Lower leg skin (tissue), 3 donors: ENCODE data around the gene IGLL5.

Source experiments
- POLR2A ChIP-seq, 2 donors: fragments of 450-650 bp; IDR thresholded peaks; one replicate each; pipeline ENCODE4 v1.6.1; 2016 to 2017; ENCODE audit warnings: antibody characterized with exemption in 2 of 2, mild to moderate bottlenecking in 1 of 2, moderate library complexity in 1 of 2
- TF ChIP-seq, protein P1 (sequence below), 3 donors: fragments of 450-650 bp; IDR thresholded peaks; one replicate each; pipeline ENCODE4 v1.5.1; 2016; ENCODE audit warnings: antibody characterized with exemption in 3 of 3, mild to moderate bottlenecking in 3 of 3, moderate library complexity in 2 of 3

DNA sequence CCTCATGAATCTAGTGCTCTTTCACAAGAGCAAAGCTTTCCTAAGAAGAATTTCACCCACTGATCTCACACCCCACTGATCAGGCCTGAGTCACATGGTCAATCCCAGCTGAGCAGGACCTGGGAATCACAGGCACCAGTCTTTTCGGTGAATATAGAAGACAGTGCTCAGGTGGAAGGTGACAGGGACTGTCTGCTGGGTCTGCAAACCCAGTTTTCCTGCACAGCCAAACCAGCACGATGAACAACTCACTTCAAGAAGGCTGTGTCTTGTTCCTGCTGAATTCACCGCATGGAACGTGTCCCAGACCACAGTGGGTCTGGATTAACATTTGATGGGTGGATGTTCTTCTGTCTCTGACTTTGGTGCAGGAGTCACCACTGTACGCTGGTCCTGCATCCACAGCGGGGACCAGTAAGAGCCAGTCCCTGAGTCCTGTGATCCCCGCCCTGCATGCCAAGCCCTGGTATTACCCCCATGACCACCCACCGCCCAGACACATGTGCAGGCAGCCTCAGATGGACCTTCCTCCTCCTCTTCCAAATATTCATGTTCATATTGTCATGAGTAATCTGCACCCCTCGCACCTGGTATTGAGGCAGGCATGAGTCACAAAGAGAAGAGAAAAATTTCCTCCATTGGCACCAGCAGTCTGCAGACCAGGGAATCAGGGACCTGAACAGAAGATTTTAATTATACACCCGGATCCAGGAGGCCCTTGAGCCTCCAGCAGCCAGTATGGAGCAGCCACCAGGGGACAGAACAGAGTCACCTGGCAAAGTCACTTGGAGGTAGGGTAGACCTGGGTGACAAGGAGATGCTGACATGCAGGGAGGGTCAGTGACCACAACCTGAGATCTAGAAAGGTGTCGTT, 8.6 kb upstream of the IGLL5 start:
- TF ChIP-seq, protein P1, sequence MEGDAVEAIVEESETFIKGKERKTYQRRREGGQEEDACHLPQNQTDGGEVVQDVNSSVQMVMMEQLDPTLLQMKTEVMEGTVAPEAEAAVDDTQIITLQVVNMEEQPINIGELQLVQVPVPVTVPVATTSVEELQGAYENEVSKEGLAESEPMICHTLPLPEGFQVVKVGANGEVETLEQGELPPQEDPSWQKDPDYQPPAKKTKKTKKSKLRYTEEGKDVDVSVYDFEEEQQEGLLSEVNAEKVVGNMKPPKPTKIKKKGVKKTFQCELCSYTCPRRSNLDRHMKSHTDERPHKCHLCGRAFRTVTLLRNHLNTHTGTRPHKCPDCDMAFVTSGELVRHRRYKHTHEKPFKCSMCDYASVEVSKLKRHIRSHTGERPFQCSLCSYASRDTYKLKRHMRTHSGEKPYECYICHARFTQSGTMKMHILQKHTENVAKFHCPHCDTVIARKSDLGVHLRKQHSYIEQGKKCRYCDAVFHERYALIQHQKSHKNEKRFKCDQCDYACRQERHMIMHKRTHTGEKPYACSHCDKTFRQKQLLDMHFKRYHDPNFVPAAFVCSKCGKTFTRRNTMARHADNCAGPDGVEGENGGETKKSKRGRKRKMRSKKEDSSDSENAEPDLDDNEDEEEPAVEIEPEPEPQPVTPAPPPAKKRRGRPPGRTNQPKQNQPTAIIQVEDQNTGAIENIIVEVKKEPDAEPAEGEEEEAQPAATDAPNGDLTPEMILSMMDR (IDR thresholded peaks at IDR 0.05) = no peak
- no peak for TF ChIP-seq POLR2A (IDR thresholded peaks at IDR 0.05)
